Body of pancreas (tissue), 4 donors: ENCODE results near the gene WDR17. TPM values are rescaled to one million over a fixed set of nuclear protein-coding genes. Genes with fewer than 3 reads are reported as not detected.

ENCODE experiments used
- ATAC-seq: fragments of 150-250 bp; one replicate; pipeline ENCODE4 v1.9.1; 2016
- DNase-seq, 4 donors: peaks; one replicate each; pipeline ENCODE4 v3.0.0-alpha.2; 2019
- H3K27ac ChIP-seq, 4 donors: fragments of 200-600 bp; sonication (generic); 1 replicate in 3 of 4; 2 replicates in 1 of 4; pipeline versions ENCODE4 v1.5.1 to v1.6.1; 2016 to 2019; ENCODE audit warnings: mild to moderate bottlenecking in 1 of 4, mixed read lengths in 1 of 4, moderate library complexity in 1 of 4
- H3K27me3 ChIP-seq, 2 donors: fragments of 200-600 bp; sonication (generic); one replicate each; pipeline ENCODE4 v1.6.0; 2016; ENCODE audit warnings: mild to moderate bottlenecking in 1 of 2
- H3K36me3 ChIP-seq, 2 donors: fragments of 200-600 bp; sonication (generic); replicated peaks in 1 of 2; 2 replicates each; pipeline ENCODE4 v1.5.1; 2016; ENCODE audit warnings: low read depth in 2 of 2; ENCODE audit not compliant: insufficient read depth in 1 of 2
- H3K4me1 ChIP-seq: fragments of 200-600 bp; sonication (generic); one replicate; pipeline ENCODE4 v1.6.0; 2016
- H3K4me3 ChIP-seq, 2 donors: fragments of 200-600 bp; sonication (generic); 1 replicate in 1 of 2; 2 replicates in 1 of 2; pipeline ENCODE4 v1.5.1; 2016 to 2019
- H3K9me3 ChIP-seq, 3 donors: fragments of 200-600 bp; sonication (generic); 1 replicate in 2 of 3; 2 replicates in 1 of 3; pipeline ENCODE4 v1.5.1; 2016
- POLR2A ChIP-seq, 3 donors: fragments of 450-650 bp; IDR thresholded peaks; one replicate each; pipeline ENCODE4 v1.6.1; 2016; ENCODE audit warnings: antibody characterized with exemption in 3 of 3, mild to moderate bottlenecking in 2 of 3
- WGBS, 2 donors: methylation state at CpG; one replicate each; pipeline ENCODE4 v1.1.5; 2017; 5-methylcytosine and 5-hydroxymethylcytosine counted together
- intact Hi-C: fragments of 100-400 bp; cut with DNase I; formaldehyde crosslinking; loops from one replicate; pipeline ENCODE4 v1.15.1; 2023
- total RNA-seq, 2 donors: library from RNA; depleted of rRNA; stranded (reverse); fragments of >200 nt; gene quantifications; one replicate each; pipeline ENCODE4 v1.1.0, GENCODE V29; 2016
- TF ChIP-seq, protein P1 (sequence below), 7 experiments: fragments of 450-650 bp in 4 of 7; fragments of 200-600 bp in 3 of 7; sonication (generic) in 3 of 7; IDR thresholded peaks; one replicate each; pipeline ENCODE4 v1.5.1; 2016 to 2019; ENCODE audit warnings: antibody characterized with exemption in 7 of 7

Gene WDR17
- total RNA-seq = 1 to 10 TPM; 3.9 to 6.3 TPM

DNA sequence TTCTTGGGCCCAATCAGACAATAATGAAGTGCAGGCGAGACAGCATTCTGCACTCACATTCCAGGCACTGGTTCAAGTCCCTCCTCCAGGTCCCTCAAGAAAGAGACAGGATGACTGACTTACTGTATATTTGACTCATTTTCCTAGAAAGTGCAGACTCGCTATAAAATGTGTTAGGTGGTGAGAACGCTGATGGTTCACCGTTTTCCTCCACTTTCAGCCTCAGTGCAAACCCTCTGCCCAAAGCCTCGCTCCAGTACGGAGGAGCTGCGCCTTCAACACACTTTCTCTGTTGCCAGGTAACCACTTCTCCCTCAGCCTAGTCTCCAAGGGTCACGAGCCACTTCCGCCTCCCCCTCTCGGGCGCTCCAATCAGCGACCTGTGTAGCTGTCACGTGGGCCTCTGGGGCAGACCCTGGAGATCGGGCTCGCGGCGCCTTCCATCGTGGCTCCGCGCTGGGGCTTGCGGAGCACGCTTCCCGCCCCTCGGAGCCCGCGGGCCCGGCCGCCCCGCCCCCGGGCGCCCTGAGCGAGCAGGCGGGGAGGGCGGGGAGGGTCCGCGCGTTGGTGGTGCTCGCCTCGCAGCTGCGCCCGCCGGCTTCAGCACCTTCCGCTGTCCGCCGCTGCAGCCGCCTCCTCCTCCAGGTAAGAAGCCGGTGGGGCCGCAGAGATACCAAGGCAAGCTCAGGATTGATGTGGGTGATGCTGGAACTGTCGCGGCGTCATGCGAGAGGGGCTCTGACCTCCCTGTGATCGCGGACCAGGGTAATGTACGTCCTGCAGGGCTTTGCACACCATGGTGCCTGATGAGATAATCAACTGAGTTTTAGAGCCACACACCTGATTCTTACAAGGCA lies at the start of gene WDR17:
WDR17 (plus strand) TSS at position 407 of the 857 bp plus-strand sequence. CDS start 45,740 bp downstream, outside the sequence.
- intact Hi-C loops = no loop called here
- H3K9me3 ChIP-seq = no peaks in the 10 kb centered on the region
- no peaks in the 10 kb centered on the region for H3K36me3 ChIP-seq
- ATAC-seq (peak; percentile 99), DNase-seq (peak; percentile 88 to 94 (median 92))
- H3K27me3 ChIP-seq = no peaks in the 10 kb centered on the region
- H3K4me1 ChIP-seq = peaks cover 9% of the 10 kb centered on the region
- H3K27ac ChIP-seq = peak within 1 kb of the TSS in 2 of 4 donors; percentile 23 to 32
- H3K4me3 ChIP-seq = peak within 1 kb of the TSS in 1 of 2 donors; percentile 61
- TF ChIP-seq, protein P1, sequence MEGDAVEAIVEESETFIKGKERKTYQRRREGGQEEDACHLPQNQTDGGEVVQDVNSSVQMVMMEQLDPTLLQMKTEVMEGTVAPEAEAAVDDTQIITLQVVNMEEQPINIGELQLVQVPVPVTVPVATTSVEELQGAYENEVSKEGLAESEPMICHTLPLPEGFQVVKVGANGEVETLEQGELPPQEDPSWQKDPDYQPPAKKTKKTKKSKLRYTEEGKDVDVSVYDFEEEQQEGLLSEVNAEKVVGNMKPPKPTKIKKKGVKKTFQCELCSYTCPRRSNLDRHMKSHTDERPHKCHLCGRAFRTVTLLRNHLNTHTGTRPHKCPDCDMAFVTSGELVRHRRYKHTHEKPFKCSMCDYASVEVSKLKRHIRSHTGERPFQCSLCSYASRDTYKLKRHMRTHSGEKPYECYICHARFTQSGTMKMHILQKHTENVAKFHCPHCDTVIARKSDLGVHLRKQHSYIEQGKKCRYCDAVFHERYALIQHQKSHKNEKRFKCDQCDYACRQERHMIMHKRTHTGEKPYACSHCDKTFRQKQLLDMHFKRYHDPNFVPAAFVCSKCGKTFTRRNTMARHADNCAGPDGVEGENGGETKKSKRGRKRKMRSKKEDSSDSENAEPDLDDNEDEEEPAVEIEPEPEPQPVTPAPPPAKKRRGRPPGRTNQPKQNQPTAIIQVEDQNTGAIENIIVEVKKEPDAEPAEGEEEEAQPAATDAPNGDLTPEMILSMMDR (IDR thresholded peaks at IDR 0.05) = no peak
- TF ChIP-seq POLR2A (IDR thresholded peaks at IDR 0.05) = peak in 1 of 3 donors; percentile 17
- 0 to 3% methylated on average over 10 to 55 of the region's 55 CpGs for WGBS, 2 donors

DNA sequence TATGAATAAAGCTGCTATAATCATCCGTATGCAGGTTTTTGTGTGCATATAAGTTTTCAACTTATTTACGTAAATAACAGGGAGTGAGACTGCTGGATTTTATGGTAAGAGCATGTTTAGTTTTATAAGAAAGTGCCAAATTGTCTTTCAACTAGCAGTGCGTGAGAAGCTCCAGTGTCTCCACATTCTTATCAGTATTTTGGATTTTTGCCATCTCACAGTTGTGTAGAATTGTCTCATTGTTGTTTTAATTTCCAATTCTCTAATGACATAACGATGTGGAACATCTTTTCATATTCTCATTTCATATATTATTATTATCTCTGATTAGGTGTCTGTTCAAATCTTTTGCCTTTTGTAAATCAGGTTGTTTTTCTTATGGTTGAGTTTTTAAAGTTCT lies 49.0 kb upstream of the WDR17 start:
- H3K4me3 ChIP-seq = no peak overlapping the region
- H3K36me3 ChIP-seq = no peaks in the 10 kb centered on the region
- H3K27ac ChIP-seq = no peak overlapping the region
- DNase-seq (no peak), ATAC-seq (no peak)
- TF ChIP-seq, protein P1 (IDR thresholded peaks at IDR 0.05) = no peak
- 61 to 64% methylated on average over 4 of the region's 4 CpGs for WGBS, 2 donors
- H3K9me3 ChIP-seq = no peaks in the 10 kb centered on the region
- intact Hi-C loops = no loop called here
- no peaks in the 10 kb centered on the region for H3K4me1 ChIP-seq
- H3K27me3 ChIP-seq = no peaks in the 10 kb centered on the region

DNA sequence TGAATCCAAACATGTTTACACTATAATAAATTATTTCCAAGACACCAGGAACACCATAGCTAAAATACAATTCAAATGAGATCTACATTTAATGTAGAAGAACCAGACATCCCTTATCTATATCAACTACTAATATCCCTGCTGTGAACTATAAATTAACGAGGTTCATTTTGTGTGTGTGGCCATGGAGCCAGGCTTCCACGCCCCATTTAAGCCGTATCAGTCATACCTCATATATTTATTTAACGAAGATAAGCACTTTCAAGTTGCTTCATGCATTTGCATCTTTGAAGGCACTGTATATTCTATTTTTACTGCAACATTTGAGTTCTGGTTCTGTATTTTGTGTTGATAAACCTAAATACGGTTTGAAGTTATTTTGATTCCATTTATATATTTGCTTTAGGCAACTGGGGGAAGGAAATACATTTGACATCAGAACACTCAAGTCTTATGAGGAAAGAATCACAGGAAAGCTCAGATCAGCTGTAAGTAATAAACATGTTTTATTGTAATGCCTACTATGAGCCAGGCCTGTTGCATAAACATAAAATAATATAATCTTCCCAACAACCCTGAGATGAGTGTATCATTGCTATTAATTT lies 45.1 kb upstream of the WDR17 start:
- ATAC-seq = no peak
- no peak overlapping the region for H3K4me3 ChIP-seq
- intact Hi-C loops = no loop called here
- DNase-seq = no peak
- WGBS, 2 donors = 31% methylated on average over 5 of the region's 5 CpGs
- no peak overlapping the region for H3K27ac ChIP-seq
- TF ChIP-seq, protein P1 (IDR thresholded peaks at IDR 0.05) = no peak
- no peak for TF ChIP-seq POLR2A (IDR thresholded peaks at IDR 0.05)
- no peaks in the 10 kb centered on the region for H3K36me3 ChIP-seq
- H3K4me1 ChIP-seq = no peaks in the 10 kb centered on the region
- H3K27me3 ChIP-seq = no peaks in the 10 kb centered on the region
- no peaks in the 10 kb centered on the region for H3K9me3 ChIP-seq

DNA sequence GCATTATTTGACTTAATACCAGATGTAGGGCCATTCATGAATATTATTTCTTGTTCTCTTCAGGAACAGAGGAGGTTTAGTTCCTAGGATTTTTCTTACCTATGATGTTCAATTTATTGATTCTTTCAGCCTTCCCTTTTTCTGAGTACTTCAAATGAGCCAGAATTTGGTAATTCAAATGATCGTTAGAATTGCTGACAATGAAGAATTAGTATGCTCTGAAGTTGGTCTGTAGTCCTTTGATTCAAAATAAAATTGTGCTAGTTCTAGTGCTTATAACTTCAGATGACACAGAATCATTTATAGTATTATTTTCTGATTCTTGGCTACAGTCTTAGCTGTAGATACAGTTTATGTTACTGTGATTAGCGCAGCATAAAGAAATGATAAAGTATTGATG lies 35.2 kb upstream of the WDR17 start:
- Histone ChIP-seq H3K36me3 (no peaks in the 10 kb centered on the region), H3K4me1 (no peaks in the 10 kb centered on the region), H3K27me3 (no peaks in the 10 kb centered on the region), H3K9me3 (no peaks in the 10 kb centered on the region), H3K4me3 (no peak overlapping the region), H3K27ac (no peak overlapping the region)
- intact Hi-C loops = no loop called here
- TF ChIP-seq POLR2A (IDR thresholded peaks at IDR 0.05) = no peak
- TF ChIP-seq, protein P1 (IDR thresholded peaks at IDR 0.05) = no peak
- DNase-seq (no peak), ATAC-seq (no peak)
- 68 to 74% methylated on average over 2 of the region's 2 CpGs for WGBS, 2 donors
